CD4-positive, alpha-beta T cell treated with Interleukin-10 for 1 hour (primary cell): ENCODE measurements around the gene ITGB2.
"Not testable (repeated sequence)": the region's sequence is repeated elsewhere in the genome, so short reads cannot be mapped to it uniquely, and the experiment has no call there.

Experiments used
- DNase-seq: peaks from one replicate; pipeline ENCODE4 v3.0.0-alpha.2; 2020

Gene ITGB2

DNA sequence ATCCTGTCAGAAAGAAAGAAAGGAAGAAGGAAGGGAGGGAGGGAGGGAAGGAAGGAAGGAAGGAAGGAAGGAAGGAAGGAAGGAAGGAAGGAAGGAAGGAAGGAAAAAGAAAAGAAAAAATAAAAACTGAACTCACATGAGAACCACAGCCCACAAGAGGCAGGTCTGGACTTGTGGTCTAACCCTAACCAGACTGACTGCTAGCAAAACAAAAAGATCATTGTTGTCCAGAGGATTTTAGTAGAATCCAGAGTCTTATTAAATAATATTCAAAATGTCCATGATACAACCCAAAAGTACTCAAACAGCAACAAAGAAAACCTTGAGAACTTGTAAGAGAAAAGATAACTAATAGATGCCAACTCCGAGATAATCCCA lies 4.7 kb upstream of the ITGB2 start:
- no peak for DNase-seq

DNA sequence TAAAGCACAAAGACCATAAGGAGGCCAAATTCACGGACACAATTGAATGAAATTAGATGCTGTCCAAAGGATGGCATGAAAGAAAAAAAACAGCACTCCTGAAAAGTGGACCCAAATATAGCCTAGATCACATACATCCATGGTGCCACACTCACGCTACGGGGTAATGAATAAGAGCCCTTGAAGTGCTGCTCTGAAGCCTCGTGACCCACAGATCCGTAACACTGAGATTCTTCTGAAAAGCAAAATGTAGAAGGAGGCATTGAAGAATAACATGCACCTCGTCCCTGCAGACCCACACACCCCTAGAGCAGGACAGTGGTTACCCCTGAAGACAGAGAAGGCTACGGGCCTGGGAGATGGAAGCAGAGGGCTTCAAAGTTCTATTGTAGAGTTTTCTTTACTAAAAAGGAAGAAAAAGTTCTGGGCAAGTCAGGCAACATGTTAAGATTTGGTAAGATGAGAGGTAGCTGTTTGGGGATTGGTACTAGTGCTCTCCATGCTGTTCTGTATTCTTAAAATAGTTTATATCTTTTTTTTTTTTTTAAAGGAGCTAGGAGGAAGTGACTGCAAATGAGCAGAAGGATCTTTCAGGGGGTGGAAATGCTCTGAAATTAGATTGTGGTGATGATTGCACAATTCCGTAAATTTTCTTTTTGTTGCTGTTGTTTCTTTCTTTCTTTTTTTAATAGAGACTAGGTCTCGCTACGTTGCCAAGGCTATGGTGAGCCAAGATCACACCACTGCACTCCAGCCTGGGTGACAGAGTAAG lies 4.1 kb upstream of the ITGB2 start:
- peak; percentile 55 for DNase-seq

DNA sequence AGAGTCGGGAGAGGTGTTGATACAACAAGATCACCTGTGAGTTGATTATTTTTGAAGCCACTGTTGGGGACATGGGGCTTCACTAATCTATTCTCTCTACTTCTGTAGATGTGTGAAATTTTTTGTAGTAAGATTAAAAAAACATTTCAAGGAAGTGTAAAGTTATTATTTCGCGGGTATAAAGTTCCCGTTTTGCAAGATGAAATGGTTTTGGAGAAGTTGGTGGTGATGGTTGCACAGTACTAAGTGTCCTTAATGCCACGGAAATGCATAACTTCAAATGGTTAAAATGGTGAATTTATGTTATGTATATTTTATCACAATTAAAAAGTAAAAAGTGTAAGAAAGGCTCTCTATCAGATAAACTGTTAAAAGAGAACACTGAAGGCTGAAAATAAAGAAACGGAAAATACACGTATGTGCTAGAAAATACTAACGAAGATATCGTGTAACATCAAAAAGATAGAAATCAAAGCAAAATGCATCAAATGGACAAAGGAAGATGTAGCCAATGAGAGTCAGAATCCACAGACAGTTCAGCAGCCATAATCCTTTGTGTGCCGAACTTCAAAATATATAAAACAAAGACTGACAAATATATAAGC lies 2.9 kb upstream of the ITGB2 start:
- DNase-seq: no peak

DNA sequence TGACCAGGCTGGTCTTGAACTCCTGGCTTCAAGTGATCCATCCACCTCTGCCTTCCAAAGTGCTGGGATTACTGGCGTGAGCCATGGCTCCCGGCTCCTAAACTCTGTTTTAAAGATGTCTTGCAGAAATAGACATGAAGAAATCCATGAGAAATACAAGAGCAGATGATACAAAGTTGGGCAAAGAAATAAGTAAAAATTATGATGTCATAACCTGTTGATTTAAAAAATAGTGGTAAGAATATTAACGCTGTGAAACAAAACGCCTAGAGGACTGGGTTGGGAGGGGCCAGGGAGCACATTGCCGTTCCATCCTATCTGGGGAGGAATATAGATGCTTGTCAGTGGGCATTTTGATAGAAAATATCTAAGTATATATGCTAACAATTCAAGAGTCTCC lies 1.2 kb upstream of the ITGB2 start:
- no peak for DNase-seq

DNA sequence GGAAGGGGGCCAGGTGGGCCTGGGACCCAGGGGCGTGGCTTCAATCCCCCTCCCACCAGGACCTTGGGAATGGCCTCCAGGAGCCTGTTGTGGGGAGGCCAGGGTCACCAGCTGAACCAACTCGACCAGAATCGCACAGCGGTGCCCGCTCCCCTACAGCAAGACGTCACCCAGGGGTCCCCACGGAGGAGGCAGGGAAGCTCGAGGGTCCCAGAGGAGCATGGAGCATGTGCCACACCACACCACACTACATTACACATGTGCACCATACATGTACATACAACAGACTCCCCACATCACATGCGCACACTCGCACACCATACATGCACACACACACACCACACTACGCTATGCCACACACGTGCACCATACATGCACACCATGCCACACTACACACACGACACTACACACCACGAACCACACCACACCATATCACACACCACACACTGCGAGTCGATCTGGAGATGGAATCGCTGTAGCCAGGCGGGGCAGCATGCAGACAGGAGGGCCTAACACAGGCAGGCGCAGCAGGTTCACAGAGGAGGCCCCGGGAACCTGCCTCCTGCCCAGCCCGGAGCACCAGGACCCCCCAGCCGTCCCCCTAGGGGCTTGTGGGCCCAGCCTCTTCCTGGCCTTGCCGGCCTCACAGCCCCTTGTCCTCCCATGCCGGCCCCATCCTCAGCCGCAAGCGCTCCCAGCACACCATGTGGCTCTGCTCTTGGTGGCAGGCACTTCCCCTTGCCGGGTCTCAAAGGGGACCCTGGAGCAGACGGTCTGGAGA lies 596 bp downstream of the ITGB2 start:
- no peak for DNase-seq

DNA sequence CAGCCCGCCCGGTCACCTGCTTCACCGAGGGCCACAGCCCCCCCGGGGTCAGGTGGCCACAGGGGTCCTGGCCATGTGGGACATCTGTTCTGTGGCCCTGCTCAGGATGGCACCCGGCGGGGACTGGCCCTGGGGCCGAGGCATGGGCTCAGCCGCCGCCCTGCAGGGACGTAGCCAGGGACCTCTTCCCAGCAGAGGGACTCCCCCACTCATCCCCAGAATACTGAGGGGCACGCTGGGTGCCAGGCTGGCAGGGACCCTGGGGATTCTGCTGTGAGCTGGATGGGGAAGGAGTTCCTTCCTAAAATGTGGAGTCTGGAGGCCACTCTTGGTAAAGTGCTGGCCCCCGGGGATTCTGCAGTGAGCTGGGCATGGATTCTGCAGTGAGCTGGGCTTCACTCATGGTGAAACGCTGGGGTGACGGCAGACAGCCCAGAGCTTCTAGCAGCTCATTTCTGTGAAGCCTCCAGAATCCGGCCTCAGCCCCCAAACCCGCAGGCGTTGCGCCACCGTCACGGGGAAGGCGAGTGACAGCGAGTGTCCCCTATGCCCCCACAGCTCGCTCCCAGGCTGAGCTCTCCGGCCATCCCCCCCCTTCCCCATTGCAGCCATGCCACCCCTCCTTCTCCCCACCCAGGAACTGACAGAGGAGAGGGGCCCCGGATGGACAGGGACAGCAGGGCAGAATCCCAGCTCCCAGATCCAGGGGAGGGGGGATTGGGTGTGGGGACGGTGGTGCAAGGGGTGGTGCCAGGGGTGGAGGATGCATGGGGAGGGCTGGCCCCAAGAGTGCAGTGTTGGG lies 1.4 kb downstream of the ITGB2 start:
- no peak for DNase-seq

DNA sequence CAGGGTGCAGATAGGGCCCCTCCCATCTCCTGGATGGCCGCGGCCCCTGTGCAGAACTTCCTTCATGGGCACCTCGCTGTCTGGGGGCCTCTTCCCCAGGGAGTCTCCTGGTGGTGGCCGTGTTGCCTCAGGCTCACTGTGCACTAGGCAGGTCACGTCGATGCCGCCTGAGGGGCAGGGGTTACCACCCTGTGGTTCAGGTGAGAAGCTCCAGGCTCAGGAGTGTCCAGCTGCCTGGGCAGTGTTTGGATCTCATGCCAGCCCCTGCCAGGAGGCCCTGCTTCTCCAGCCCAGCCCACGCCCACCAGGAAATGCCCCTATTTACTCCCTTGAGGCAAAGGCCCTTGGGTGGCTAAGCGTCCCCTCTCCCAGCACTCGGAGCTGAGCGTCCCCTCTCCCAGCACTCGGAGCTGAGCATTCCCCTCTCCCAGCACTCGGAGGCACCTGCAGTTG lies 2.1 kb downstream of the ITGB2 start:
- DNase-seq: no peak

DNA sequence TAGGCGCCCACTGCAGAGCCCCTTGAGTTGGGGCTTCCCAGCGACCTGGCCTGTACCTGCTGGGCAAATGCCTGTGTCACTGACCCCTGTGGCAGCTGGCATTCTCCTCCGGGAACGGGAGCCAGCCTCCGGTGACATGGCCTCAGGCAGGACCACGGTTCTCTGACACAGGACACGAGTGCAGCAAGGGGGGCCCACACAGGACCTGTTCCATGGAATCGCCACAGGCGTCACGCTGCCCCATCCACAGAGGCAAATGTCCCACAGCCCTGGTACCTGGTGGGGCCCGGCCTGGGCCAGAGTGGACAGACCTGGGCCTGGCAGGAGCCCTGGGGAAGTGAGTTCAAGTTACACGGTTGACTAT lies 2.6 kb downstream of the ITGB2 start:
- no peak for DNase-seq

DNA sequence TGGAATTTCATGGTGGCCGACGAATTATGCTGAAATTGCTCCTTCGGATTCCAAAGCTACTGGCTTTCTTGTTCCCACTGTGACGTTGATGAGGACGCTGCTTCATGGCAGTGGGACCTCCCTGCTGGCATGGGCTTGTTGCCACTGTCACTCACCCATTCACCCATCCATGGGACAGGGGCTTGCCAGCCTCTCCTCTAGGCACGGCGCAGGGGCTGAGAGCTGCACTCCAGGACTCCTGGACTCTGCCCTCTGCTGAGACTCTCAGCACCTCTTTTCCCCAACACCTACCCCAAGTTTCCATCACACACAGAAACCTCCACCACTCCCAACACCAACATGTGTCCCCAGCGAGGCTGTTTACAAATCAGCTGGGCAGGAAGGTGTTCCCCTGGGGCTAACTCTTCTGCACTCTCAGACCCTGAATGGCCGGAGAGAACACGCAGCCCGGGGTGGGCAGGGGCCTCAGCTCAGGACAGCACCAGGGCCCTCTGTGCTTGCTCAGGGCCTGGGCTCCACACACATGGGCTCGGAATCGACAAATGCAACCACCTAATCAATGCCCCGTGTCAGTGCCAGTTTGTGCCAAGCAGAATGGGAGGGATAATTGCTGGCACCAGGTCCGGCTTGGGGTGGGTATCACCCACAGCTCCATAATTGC lies 3.1 kb downstream of the ITGB2 start:
- no peak for DNase-seq

DNA sequence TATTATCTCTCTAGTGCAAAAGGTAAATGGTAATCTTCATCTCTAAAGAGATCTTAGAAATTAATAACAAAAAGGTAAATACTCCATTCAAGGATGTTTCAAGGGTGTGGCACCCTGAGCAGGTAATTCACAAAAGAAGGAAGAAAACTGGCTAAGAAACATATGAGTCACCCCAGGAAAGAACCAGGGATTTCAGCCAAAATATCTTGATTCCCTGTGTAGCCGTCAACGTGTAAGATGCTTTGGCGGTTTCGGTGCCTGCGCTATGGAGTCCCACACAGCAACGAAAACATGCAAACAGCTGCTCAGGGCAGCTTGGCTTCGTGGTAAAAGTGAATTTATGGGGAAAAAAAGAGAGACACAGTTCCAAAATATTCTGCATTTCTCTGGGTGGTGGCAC lies 3.7 kb downstream of the ITGB2 start:
- no peak for DNase-seq

DNA sequence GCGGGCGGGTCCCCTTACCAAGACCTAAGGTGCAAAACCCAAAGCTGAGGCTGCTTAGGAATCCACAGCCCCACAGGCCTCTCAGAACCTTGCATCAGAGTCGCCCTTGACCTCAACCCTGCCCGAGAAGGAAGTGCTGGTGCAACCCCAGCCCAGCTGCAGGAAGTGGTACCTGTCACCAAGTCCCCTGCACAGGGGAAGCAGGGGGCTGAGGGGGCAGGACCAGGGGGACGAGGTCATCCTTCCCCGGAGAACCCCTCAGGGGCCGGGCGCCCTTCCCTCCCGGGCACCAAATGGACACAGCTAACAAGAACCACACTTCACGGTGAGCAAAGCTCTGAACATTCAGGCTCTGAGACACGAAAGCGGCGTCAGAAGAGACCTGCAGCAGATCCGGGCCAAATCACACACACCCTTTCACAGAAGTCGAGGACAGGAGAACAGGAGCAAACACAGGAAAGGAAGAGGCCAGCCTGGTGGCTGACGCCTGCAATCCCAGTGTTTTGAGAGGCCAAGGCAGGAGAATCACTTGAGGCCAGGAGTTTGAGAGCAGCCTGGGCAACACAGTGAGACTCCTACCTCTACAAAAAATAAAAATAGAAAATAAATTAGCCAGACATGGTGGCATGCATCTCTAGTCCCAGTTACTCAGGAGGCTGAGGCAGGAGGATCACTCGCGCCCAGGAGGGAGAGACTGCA lies 6.4 kb downstream of the ITGB2 start:
- peak; percentile 70 for DNase-seq

DNA sequence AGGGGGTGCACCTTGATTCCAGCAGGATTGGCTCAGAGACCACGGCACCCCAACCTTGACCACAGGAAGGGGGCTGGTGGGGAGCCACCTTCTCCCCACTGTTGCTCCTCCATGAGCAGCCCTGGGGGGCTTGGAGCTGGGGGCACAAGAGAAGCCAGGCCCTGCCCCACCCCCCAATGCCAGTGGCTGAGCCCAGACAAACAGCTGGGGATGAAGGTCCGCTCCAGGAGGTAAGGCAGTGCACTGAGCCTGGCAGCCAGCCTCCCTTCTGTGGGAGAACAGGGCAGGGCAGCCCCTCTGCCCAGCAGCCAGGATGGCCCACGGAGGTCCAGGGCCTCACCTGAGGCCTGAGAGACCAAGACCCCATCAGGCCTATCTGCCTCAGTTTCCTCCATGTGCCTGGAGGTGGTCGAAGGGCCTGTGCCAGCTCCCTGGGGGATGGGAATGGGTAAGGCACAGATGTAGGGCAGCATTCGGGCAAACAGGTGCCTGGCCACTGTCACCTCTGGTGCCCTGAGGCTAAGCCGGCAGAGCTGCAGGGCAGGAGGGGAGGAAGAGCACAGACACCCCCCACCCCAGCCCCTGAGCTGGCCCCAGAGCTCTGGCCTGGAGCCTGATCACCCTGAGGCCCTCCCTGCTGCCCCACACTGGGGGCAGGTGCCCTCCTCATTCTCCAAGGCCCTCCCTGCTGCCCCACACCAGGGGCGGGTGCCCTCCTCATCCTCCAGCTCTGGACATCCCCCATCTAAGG lies 7.1 kb downstream of the ITGB2 start:
- DNase-seq: no peak

DNA sequence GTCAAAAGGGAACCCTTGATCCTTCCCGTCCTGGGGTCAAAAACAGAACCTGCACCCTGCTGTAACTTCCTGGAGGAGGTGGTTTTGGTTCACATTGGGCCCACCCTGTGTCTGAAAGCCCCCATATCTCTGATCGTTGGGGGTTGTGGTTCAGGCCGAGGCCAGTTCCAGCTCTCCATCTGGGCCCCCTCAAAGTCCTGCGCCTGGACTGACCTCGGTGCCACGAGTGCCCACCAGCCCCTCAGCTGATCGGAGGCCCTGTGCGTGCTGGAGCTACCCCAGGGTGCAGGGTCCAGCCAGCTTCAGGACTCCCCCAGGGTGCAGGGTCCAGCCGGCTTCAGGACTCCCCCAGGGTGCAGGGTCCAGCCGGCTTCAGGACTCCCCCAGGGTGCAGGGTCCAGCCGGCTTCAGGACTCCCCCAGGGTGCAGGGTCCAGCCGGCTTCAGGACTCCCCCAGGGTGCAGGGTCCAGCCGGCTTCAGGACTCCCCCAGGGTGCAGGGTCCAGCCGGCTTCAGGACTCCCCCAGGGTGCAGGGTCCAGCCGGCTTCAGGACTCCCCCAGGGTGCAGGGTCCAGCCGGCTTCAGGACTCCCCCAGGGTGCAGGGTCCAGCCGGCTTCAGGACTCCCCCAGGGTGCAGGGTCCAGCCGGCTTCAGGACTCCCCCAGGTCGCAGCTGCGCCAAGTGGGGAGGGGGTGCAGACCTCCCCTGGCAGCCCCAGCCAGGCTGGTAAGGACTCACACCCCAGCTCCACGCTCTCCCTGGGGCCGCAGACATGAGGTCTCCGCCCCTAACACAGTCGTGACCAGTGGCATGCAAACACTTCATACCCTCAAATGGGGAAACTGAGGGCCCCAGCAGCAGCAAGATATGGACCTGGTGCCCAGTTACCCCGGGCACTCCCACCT lies 7.9 kb downstream of the ITGB2 start:
- DNase-seq: not testable (repeated sequence)

DNA sequence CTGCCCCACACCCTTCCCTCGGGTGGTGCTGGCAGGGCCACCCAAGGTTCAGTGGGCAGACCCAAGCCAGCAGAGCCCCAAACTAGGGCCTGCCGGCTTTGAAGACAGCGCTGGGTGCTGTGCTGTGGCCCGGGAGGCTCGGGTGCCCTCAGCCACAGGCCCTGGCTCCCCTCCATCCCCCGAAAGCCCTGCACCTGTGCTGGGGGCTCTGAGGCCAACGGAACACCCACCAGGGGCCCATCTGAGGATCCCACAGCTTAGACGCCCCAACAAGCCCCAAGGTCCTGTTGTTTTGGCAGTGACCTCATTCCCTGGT lies 8.6 kb downstream of the ITGB2 start:
- no peak for DNase-seq

DNA sequence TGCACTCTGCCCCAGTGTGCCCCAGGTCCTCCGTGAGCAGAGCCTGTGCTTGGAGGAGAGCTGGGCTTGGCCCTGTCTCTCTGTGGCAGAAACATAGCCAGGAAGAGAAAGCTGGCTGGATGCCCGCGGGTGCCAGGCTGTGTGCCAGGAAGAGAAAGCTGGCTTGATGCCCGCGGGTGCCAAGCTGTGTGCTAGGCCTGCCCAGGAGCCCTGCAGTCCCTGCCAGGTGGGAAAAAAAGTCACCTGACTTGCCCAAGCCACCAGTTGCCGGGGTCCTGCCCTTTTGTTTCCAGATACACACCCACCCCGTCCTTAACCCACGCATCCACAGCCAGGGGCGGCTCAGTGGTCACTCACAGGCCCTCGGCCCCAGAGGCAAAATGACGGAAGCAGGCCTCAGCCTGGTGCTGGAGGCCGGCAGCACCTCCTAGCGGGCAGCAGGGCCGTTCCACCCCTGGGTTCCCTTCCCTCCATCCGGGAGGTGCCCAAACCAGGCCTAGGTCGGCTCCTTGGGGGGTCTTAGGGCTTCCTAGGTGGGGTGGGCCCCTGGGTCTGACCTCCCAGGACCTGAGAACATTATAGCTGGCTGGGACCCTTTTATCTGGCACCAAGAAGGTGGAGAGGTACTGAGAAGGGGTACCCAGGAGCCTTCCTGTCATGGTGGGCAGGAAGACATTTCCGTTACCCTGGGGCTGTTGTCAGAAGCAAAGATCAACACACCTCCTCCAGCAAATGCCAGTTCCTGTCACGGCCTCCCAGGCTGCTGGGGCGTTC lies 9.1 kb downstream of the ITGB2 start:
- DNase-seq: peak; percentile 68

DNA sequence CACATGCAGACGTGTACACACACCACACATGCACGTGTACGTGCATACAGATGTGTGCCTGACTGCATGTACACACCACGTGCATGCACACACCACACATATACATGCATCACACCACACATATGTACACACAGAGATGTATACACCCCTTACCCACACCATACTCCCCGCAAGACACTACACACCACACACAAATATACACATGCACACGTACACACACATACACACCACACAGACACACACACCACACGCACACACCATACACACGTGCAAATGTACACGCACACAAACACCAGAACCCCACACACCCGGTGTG lies 9.7 kb downstream of the ITGB2 start:
- no peak for DNase-seq

DNA sequence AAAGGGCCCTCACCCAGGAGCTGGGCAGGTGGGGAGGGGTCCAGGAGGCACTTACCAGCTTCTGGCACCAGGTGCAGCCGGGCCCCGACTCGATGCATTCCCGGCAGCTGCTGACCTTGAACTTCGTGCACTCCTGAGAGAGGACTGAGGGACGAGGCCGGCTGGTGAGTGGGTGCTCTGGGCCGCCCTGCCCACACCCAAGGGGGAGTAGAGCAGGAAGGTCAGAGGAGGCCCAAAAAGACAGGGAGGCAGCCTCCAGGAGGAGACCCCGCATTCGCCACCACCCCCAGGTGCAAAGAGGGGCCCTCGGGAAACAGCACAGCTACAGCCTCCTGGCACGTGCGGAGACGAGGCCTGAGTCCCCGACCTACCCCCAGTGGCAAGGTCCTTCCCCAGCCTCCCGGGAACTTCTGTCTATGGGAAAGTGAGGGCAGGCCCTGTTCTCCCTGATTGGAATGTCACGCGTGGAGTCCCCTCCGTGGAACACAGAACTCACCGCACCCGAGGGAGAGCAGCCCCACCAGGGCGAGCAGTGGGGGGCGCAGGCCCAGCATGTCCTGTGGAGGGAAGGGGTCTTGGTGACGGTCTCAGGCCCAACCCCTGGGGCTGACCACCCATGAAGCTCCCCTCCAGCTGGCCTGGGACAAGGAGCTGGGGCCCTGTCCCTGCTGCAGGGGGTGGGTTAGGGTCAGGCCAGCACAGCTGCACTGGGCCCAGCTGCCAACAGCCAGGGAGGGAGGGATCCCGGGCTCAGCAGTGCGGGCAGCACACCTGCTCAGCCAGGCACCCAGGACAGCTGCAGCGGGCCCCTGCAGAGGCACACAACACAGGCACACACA lies 10.3 kb downstream of the ITGB2 start:
- no peak for DNase-seq

DNA sequence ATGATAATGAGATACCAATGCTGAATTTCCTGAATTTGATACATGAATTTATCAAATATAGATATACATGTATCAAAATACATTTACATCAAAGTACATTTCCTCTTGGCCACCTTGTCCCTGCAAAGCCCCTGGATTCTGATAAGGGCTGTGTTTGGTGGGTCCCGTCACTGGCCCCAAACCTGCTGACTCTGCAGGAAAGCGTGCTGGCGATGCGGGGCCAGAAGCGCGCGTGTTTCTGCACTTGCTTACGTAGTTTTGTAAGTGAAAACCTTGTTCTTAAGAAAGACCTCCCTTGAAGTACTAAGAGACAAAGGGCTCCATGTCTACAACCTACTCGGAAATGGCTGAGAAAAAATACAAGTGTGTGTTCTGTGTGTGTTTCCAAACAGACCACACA lies 11.0 kb downstream of the ITGB2 start:
- DNase-seq: no peak

DNA sequence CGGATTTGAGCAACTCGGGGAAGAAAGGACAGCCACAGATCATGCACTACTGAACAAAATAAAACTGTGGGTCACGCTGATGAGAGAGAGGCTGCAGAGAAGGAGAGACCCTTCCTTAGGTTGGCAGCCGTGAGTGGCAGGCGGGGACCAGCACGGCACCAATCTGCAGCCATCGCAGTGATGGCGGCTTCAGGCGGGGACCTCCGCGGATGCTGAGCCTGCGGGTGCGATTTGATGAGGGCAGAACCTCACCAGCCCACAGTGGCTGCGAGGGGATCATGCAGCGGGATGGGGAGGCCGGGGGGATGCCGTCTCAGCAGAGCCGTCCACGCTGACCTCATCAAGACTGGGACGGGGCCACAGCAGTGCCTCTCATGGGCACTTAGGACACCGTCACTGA lies 11.8 kb downstream of the ITGB2 start:
- no peak for DNase-seq
